Astrocyte (in vitro differentiated cells and primary cell): Measurements from ENCODE around the gene CCDC15.

ENCODE experiments used
- CTCF ChIP-seq: IDR thresholded peaks from 2 replicates; pipeline ENCODE4 v1.5.1; 2011; ENCODE audit warnings: low read depth, mild to moderate bottlenecking, inconsistent platforms, low read length, moderate library complexity; ENCODE audit not compliant: insufficient read depth
- EZH2 ChIP-seq: IDR thresholded peaks from 2 replicates; pipeline ENCODE4 v1.6.1; 2012; ENCODE audit warnings: mild to moderate bottlenecking, low read length, inconsistent platforms; ENCODE audit not compliant: insufficient read depth

- TF ChIP-seq CTCF (no peak), EZH2 (no peak)
Measured at GRCh38 chr11:125062931-125063428, 109.0 kb downstream of the CCDC15 start, which contains the start of gene SLC37A2.
